ENCODE data around the gene DR1.
"Not testable (repeated sequence)": the region's sequence is repeated elsewhere in the genome, so short reads cannot be mapped to it uniquely, and the experiment has no call there.

DR1 gene

DNA sequence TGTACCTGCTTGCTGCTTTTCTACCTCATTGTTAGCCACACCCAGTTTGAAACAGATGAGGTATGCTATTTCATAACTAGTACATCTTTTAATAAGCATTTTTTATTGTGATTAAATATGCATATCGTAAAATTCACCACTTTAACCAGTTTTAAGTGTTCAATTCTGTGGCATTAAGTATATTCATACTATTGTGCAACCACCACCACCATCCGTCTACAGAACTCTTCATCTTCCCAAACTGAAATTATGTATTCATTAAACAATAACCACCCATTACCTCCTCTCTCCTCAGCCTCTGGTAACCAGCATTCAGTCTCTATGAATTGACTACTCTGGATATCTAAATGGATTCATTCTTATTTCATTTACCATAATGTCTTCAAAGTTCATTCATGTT, 20.1 kb downstream of the DR1 start:
- TF ChIP-seq, protein P1, sequence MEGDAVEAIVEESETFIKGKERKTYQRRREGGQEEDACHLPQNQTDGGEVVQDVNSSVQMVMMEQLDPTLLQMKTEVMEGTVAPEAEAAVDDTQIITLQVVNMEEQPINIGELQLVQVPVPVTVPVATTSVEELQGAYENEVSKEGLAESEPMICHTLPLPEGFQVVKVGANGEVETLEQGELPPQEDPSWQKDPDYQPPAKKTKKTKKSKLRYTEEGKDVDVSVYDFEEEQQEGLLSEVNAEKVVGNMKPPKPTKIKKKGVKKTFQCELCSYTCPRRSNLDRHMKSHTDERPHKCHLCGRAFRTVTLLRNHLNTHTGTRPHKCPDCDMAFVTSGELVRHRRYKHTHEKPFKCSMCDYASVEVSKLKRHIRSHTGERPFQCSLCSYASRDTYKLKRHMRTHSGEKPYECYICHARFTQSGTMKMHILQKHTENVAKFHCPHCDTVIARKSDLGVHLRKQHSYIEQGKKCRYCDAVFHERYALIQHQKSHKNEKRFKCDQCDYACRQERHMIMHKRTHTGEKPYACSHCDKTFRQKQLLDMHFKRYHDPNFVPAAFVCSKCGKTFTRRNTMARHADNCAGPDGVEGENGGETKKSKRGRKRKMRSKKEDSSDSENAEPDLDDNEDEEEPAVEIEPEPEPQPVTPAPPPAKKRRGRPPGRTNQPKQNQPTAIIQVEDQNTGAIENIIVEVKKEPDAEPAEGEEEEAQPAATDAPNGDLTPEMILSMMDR (conservative IDR thresholded peaks at IDR 0.05; ENCODE audit: low read depth, low read length) = no peak
- H4K20me1 ChIP-seq (ENCODE audit: insufficient read depth) = no peaks in the 10 kb centered on the region
- no peak overlapping the region for H3K4me2 ChIP-seq
- no peak overlapping the region for H3K27ac ChIP-seq
- no peak overlapping the region for H2AFZ ChIP-seq (ENCODE audit: low read depth)
- H3K4me1 ChIP-seq (ENCODE audit: low read depth, poor library complexity, severe bottlenecking) = no peaks in the 10 kb centered on the region
- no peaks in the 10 kb centered on the region for H3K79me2 ChIP-seq (ENCODE audit: insufficient read depth, low read depth)
- no peaks in the 10 kb centered on the region; the same call in 1 of the 2 replicates for H3K36me3 ChIP-seq (ENCODE audit: insufficient read depth)
- H3K4me3 ChIP-seq (IDR thresholded peaks at IDR 0.05; ENCODE audit: insufficient read depth, low read depth, low read length) = no peak overlapping the region
- no peaks in the 10 kb centered on the region for H3K27me3 ChIP-seq (ENCODE audit: insufficient read depth, low read depth)
- H3K9ac ChIP-seq = no peak overlapping the region

DNA sequence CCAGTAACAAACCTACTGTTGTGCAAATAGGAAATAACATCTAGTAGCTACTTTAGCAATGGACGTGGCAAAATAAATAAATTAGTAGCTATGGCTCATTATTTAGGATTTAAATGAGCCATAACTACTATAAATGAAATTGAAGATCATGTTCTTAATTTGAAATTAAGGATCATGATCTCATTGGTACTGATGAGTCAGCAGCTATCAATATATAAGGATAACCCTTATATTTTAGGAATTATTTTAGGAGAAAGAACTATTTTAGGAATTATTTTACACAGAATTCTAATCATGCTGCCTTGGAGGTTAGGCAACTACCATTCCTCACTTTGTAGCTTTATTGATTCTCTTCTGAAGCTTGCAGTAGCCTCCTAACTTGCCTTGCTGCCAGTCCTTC, 24.0 kb downstream of the DR1 start:
- Histone ChIP-seq H3K9ac (no peak overlapping the region), H3K79me2 (ENCODE audit: insufficient read depth, low read depth) (no peaks in the 10 kb centered on the region), H4K20me1 (ENCODE audit: insufficient read depth) (no peaks in the 10 kb centered on the region), H3K4me2 (no peak overlapping the region), H3K36me3 (ENCODE audit: insufficient read depth) (no peaks in the 10 kb centered on the region), H3K4me3 (IDR thresholded peaks at IDR 0.05; ENCODE audit: insufficient read depth, low read depth, low read length) (no peak overlapping the region), H2AFZ (ENCODE audit: low read depth) (no peak overlapping the region), H3K4me1 (ENCODE audit: low read depth, poor library complexity, severe bottlenecking) (no peaks in the 10 kb centered on the region), H3K27me3 (ENCODE audit: insufficient read depth, low read depth) (no peaks in the 10 kb centered on the region), H3K27ac (no peak overlapping the region)
- TF ChIP-seq, protein P1 (conservative IDR thresholded peaks at IDR 0.05; ENCODE audit: low read depth, low read length) = no peak

DNA sequence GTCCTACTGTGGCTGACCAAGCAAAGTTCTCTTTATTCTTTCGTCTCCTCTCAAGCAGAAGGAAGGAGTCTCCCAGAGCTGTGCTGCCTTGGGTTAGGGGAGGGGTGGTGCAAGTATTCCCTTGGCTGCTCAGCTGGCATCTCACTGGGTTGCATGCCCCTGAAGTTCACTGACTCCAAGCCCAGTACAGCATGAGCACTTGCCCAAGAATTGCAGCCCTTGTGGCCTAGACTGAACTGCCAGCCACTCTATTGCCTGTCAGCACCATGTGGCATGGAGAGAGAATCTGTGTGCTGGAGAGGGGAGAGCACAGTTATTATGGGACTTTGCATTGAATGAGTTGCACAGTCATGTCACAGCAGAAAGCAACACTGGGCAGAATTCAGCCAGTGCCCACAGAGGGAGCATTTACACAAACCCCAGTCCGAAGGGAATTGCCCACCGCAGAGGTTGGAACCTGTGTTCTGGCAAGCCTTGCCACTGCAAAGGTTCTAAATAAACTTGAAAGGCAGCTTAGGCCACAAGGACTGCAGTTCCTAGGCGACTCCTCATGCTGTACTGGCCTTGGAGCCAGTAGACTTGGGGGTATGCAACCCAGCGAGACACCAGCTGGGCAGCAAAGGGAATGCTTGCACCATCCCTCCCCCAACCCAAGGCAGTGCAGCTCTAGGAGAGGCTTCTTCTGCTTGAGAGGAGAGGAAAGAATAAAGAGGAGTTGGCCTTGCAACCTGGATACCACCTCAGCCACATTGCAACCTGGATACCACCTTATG, 28.8 kb downstream of the DR1 start:
- Histone ChIP-seq H3K9ac (no peak overlapping the region), H3K4me1 (ENCODE audit: low read depth, poor library complexity, severe bottlenecking) (no peaks in the 10 kb centered on the region), H2AFZ (ENCODE audit: low read depth) (no peak overlapping the region), H3K27ac (no peak overlapping the region), H3K79me2 (ENCODE audit: insufficient read depth, low read depth) (no peaks in the 10 kb centered on the region), H3K4me2 (no peak overlapping the region), H3K4me3 (IDR thresholded peaks at IDR 0.05; ENCODE audit: insufficient read depth, low read depth, low read length) (no peak overlapping the region), H3K27me3 (ENCODE audit: insufficient read depth, low read depth) (no peaks in the 10 kb centered on the region), H4K20me1 (ENCODE audit: insufficient read depth) (no peaks in the 10 kb centered on the region), H3K36me3 (ENCODE audit: insufficient read depth) (no peaks in the 10 kb centered on the region)
- TF ChIP-seq, protein P1 (conservative IDR thresholded peaks at IDR 0.05; ENCODE audit: low read depth, low read length) = no peak

DNA sequence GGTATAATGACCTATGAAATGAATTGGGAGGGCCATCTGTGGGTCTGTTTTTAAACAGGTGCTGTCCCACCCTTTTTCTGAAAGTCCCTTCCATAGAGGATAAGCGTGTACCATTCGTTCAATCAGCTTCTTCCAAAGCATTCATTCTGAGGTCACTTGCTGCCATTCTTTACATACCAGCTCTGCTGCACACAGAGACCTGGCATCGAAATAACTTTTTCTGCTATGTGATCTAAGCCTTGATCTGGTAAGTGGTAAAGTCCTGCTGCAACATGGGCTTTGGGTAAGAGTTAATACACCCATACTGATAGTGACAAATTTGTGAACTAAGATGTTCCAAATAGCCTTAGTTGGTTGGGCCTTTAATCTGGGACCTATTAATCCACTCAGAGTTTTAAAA, 38.9 kb downstream of the DR1 start:
- TF ChIP-seq, protein P1 (conservative IDR thresholded peaks at IDR 0.05; ENCODE audit: low read depth, low read length) = no peak
- Histone ChIP-seq H3K4me1 (ENCODE audit: low read depth, poor library complexity, severe bottlenecking) (no peaks in the 10 kb centered on the region), H3K27me3 (ENCODE audit: insufficient read depth, low read depth) (no peaks in the 10 kb centered on the region), H4K20me1 (ENCODE audit: insufficient read depth) (no peaks in the 10 kb centered on the region), H3K4me3 (IDR thresholded peaks at IDR 0.05; ENCODE audit: insufficient read depth, low read depth, low read length) (no peak overlapping the region), H3K36me3 (ENCODE audit: insufficient read depth) (no peaks in the 10 kb centered on the region), H3K79me2 (ENCODE audit: insufficient read depth, low read depth) (no peaks in the 10 kb centered on the region), H3K27ac (no peak overlapping the region), H2AFZ (ENCODE audit: low read depth) (no peak overlapping the region), H3K4me2 (no peak overlapping the region), H3K9ac (no peak overlapping the region)

DNA sequence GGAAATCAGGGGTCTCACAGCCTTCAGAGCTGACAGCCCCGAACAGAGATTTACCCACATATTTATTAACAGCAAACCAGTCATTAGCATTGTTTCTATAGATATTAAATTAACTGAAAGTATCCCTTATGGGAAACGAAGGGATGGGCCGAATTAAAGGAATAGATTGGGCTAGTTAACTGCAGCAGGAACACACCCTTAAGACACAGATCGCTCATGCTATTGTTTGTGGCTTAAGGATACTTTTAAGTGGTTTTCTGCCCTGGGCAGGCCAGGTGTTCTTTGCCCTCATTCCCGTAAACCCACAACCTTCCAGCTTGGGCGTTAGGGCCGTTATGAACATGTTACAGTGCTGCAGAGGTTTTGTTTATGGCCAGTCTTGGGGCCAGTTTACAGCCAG, 40.6 kb downstream of the DR1 start:
- H3K4me2 ChIP-seq; H4K20me1 ChIP-seq (ENCODE audit: insufficient read depth); H3K4me3 ChIP-seq (IDR thresholded peaks at IDR 0.05; ENCODE audit: insufficient read depth, low read depth, low read length); H3K4me1 ChIP-seq (ENCODE audit: low read depth, poor library complexity, severe bottlenecking); H3K27me3 ChIP-seq (ENCODE audit: insufficient read depth, low read depth); H3K36me3 ChIP-seq (ENCODE audit: insufficient read depth); H3K79me2 ChIP-seq (ENCODE audit: insufficient read depth, low read depth); H2AFZ ChIP-seq (ENCODE audit: low read depth); H3K27ac ChIP-seq; H3K9ac ChIP-seq: not testable (repeated sequence)
